NB4 (cell line): ENCODE data around the gene SEC61G.

Experiments
- POLR2A ChIP-seq: IDR thresholded peaks from 2 replicates; pipeline ENCODE4 v1.6.1; 2011; ENCODE audit warnings: mild to moderate bottlenecking; ENCODE audit not compliant: insufficient read length; ENCODE audit errors: extremely low read depth
- TF ChIP-seq, protein P1 (sequence below): IDR thresholded peaks from one replicate; pipeline ENCODE4 v1.5.1; 2012; ENCODE audit warnings: low read depth, low read length

- TF ChIP-seq, protein P1, sequence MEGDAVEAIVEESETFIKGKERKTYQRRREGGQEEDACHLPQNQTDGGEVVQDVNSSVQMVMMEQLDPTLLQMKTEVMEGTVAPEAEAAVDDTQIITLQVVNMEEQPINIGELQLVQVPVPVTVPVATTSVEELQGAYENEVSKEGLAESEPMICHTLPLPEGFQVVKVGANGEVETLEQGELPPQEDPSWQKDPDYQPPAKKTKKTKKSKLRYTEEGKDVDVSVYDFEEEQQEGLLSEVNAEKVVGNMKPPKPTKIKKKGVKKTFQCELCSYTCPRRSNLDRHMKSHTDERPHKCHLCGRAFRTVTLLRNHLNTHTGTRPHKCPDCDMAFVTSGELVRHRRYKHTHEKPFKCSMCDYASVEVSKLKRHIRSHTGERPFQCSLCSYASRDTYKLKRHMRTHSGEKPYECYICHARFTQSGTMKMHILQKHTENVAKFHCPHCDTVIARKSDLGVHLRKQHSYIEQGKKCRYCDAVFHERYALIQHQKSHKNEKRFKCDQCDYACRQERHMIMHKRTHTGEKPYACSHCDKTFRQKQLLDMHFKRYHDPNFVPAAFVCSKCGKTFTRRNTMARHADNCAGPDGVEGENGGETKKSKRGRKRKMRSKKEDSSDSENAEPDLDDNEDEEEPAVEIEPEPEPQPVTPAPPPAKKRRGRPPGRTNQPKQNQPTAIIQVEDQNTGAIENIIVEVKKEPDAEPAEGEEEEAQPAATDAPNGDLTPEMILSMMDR, result no peak
- TF ChIP-seq POLR2A, result no peak
Observed at GRCh38 chr7:54709283-54709682, 49.7 kb downstream of the SEC61G start.
